HG03139 (cell line): ENCODE results near the gene CNGA4.

Experiments
- ATAC-seq: cut with Tn5 transposase; IDR thresholded peaks from one replicate; pipeline ENCODE4 v1.9.1; 2021; ENCODE audit not compliant: unreplicated experiment

The CNGA4 gene, protein sequence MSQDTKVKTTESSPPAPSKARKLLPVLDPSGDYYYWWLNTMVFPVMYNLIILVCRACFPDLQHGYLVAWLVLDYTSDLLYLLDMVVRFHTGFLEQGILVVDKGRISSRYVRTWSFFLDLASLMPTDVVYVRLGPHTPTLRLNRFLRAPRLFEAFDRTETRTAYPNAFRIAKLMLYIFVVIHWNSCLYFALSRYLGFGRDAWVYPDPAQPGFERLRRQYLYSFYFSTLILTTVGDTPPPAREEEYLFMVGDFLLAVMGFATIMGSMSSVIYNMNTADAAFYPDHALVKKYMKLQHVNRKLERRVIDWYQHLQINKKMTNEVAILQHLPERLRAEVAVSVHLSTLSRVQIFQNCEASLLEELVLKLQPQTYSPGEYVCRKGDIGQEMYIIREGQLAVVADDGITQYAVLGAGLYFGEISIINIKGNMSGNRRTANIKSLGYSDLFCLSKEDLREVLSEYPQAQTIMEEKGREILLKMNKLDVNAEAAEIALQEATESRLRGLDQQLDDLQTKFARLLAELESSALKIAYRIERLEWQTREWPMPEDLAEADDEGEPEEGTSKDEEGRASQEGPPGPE

DNA sequence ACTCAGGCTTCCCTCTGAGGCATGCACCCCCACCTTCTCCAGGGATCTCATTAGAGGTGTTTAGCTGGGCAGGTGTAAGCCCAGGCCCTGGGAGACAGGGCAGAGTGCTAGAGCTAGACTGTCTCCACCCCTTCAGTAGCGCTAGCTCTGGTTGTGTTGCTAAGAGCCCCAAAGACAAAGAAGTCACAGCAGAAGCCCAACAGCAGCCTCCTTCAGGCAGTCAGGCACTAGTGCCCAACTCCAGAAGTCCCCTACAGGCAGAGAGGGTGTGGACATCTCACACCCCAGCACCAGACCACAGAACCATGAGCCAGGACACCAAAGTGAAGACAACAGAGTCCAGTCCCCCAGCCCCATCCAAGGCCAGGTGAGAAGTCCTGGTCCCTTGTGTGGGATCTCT, at the start of gene CNGA4:
CNGA4 (plus strand) TSS at position 188 of the 400 bp plus-strand sequence; CDS start at position 306, 118 bp downstream.
- ATAC-seq = no peak

DNA sequence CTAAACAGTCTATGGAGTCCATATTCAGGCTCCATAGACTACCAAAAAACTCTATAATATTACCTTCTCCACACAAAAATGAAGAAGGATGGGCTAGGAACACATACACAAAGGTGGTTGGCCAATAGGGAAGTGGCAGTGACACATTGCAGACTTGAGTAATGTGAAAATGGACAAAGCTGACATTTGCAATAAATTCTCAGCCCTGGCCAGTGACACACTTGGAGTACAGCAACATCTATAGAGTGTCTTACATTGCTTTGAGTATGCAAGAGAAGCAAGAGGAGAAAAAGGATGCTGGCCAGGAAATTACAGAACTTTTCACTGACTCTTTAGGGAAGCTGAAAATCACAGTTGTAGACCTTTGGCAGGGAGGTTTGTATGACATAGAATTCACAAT, 47.1 kb upstream of the CNGA4 start:
- no peak for ATAC-seq

DNA sequence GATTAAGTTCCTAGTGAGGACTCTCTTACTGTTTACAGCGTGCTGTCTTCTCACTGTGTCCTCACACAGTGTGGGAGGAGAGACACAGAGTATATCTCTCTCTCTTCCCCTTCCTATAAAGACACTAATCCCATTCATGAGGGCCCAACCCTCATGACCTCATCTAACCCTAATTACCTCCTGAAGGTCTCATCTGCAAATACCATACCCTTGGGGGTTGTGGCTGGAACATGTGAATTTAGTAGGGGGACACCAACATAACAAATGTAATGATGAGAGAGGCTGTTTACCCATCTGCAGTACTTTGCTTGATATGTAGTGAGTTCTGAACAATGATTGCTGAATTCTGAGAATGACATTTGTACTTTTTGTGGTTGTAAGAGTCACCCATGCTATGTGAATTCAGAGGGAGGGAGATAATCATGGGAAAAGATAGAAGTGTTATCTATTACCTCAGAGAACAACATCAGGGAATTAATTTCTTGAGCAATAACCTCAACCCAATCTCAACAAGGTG, 44.8 kb upstream of the CNGA4 start:
- ATAC-seq = no peak

DNA sequence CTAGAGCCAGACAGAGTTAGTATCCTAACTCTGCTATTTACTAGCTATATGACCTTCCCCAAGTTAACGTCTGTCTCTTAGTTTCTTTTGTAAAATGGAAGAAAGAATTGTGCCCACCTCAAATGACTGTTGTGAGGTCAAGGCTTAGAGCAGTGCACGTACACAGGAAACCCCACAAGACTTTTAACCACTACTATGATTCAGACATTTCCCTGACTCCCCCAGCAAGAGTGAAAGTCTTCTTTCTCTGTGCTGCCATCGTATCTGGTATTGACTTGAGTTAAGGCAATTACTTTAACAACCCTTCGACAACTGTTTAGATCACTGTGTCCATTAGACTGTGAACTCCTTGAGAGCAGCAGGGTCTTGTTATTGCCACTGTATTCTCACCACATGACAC, 42.5 kb upstream of the CNGA4 start:
- no peak for ATAC-seq

DNA sequence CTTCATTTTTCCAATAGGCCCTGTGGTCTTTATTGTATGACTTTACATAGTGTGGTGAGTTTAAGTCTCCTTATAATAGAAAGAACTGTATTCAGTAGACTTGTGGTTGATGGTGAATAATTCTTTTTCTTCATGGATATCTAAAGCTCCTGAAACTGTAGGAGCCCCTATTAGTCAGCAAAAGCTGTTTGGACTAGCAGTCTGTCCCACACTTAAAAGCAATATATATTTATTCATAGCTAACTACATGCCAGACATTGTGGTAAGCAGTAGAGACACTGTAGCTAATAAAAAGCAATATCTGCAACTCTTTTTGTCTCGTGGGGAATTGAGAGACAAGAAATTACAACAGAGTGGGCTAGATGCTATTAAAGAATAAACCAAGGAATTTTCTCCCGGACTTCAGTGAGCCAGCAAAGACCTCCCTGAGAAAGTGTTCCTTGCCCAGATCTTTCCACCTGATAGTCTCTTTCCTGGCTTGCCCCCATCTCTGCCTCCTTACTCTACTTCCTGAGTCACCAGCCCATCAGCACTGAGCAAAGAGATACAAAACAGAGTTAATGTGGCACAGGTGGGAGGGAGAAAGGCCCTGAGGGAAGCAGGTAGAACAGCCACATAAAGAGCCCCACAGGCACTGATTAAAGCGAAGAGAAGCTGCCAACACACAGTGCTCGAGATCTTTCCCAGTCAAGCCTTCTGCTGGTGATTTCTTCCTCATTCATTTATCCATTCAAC, 41.3 kb upstream of the CNGA4 start:
- ATAC-seq = no peak

DNA sequence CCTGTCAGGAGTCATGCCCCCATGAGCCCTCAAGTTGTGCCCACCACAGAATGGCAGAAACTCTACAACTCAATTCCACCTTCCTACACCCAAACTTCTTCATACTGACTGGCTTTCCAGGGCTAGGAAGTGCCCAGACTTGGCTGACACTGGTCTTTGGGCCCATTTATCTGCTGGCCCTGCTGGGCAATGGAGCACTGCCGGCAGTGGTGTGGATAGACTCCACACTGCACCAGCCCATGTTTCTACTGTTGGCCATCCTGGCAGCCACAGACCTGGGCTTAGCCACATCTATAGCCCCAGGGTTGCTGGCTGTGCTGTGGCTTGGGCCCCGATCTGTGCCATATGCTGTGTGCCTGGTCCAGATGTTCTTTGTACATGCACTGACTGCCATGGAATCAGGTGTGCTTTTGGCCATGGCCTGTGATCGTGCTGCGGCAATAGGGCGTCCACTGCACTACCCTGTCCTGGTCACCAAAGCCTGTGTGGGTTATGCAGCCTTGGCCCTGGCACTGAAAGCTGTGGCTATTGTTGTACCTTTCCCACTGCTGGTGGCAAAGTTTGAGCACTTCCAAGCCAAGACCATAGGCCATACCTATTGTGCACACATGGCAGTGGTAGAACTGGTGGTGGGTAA, 39.6 kb upstream of the CNGA4 start, which contains the start of gene OR52W1:
OR52W1 (plus strand) TSS at position 51 of the 637 bp plus-strand sequence; CDS start at position 51, 0 bp downstream.
- ATAC-seq = no peak

DNA sequence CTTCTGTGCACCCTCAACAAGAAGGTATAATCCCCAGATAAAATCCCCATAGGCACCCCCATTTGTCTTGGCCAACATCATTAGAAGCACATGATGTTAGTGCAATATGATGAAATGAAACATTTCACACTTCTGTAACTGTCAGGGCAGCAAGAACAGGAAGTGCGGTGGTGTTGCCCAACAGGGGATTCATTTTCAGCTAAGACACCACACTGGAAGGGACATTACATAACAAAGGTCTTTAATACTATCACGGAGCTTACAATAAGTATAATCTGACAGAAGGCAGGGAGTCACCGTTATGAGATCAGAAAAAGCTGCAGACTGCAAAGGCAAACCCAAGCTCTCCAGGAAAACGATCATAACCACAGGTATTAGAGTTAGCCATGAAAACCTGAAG, 37.9 kb upstream of the CNGA4 start:
- ATAC-seq = no peak

DNA sequence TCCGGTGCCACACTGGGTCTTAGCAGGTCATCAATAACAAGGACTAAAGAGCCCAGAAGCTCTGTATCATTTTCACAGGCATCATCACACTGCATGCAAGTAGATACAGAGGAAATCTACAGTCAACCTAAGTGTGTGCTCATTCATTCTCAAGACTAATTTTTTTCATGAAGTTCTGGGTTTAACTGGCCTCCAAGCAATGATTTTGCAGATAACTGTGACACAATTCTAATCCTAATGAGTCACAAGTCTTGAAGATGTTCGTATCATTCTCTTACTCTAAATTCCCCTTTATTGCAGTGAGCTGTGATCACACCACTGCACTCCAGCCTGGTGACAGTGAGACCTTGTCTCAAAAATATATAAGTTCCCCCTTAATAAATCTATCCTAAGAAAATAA, 37.4 kb upstream of the CNGA4 start:
- ATAC-seq = no peak

DNA sequence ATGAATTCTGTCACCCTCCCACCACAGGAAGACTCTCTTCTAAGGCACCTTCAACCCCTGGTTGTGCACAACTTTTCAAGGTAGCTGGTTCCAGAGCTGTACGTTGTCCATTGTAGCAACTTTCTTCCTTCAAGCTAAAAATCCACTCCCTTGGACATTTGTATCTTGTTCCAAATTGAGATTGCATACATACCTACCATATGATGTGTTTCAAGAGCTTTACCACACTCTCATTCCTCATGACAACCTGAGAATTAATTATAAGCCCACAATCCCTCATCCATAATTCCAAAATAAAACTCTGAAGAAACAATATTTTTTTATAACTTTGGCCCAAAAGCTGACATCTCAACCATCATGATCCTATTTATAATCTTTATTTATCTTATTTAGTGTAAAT, 36.8 kb upstream of the CNGA4 start:
- no peak for ATAC-seq

DNA sequence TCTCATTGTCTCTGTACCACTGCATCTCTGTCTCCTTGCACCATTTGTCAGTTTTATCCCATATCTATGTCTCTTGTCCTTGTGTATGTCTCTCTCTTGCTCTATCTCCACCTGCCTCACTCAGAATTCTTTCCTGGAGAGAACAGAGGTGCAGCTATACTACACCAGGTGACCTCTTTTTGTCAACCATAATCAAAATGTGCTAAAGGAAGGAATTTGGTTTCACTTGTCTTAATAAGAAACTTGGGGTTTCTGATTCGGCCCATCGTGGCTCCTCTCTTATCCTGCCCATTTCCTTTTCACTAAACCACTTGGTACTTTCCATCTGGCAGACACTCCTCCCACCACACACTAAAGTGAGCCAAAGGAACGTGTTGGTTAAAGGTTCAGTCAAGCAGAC, 35.6 kb upstream of the CNGA4 start:
- peak; percentile 67 for ATAC-seq

DNA sequence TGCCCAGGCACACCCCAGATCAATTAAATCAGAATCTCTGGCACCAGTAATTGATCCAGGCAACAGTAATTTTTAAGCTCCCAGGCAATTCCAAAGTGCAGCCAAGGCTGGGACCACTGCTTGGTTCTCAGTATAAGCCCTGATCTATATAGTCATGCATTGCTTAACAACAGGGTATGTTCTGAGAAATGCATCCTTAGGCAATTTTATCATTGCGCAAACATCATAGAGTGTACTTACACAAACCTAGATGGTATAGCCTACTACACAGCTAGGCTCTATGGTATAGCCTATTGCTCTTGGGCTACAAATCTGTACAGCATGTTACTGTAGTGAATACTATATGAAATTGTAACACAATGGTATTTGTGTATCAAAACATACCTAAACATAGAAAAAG, 34.2 kb upstream of the CNGA4 start:
- no peak for ATAC-seq

DNA sequence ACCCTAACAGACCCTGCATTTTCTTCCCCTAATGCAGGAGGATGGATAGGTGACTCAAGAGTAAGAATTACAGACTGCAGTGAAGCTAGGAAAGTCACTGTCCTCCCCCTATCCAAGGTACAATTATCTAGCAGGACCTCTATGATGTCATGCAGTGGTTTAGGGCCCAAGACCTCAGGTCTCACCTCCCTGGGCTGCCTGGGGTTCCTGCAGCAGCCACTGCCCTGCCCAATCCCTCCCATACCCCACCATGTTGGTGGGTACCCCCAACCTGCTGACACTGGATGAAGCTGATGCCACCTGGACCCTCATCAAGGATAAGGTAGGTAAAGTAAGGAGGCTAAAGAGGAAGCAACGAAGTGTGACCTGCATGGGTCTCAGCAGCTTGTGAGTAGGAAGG, 33.5 kb upstream of the CNGA4 start, which contains the start of gene C11orf42:
C11orf42 (plus strand) TSS at position 192 of the 400 bp plus-strand sequence; CDS start at position 251, 59 bp downstream.
- no peak for ATAC-seq

DNA sequence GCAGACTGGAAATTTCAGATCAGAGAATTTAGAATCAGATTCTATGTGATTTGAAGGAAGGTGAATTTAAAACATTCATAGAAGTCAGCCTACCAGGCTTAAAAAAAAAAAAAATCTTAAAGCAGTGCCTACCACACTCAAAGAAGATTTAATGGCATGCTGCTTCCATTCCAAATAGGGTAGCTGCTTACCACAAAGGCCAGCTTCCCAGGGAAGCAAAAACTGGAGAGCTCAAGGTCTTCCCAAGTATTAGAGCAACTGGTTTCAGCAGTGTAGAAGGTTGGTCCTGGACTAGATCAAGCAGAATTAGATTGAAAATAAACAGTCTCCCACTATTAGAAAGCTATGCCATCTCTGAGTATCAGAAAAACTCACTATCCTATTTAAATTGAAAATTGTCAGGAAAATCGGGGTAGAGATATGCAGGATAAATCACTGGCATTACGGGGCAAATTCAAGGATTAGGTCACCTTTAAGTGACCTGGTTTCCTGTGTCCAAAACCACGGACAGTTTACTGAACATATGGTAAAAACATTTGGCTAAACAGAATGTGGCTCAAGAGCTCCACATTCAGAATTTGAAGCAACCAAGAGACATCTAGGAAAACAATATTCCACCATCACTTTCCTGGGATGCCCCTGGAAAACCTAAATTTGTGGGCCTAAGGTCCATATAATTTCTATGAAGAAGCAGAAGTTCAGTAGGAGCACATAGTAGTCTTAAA, 32.3 kb upstream of the CNGA4 start:
- no peak for ATAC-seq

DNA sequence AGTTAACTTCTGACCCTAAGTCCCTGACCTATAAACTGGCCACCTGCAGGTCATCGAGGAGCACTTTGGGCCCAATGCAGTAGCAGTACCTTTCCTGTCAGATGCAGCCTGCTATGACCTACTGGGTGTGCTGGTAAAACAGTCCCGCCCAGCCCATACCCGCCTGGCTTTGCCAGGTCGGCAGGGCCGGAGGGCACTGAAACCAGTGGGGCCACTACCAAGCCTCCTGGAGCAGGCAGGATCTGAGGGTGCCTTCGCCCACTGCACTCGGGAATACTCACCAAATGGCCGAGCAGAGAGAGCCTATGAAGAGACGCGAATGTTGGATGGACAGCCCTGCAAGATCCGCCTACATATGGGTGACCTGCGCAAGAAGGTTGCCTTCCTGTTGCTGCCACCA, 29.1 kb upstream of the CNGA4 start:
- ATAC-seq = no peak

DNA sequence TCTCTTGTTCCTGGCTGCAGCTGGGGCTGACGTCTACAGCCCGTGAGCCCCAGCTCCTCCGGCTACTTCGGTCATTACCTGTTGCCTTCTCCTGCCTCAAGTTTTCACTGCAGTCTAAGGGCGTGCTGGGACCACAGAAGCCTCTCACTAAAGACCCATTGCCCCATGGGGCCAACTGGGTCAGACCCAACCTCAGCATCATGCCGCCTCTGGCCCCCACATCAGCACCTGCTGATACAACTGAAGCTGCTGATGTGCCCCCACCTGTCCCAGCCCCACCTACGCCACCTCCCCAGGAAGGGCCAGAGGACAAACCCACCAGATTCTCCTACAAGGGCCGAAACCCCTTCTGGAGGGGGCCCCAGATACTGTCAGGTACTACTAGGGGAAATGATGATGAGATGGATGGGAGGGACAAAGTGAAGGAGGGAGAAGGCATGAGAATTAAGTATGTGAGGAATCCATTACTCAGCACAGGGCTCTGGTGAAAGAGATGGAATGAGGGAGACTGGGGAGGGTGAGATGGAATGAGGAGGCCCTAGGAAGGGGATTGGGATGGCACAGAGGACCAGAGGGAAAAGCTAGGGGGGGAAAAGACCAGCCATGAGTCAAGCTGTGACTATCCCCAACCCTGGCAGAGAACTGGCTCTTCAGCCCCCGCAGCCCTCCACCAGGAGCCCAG, 28.5 kb upstream of the CNGA4 start:
- ATAC-seq = no peak

DNA sequence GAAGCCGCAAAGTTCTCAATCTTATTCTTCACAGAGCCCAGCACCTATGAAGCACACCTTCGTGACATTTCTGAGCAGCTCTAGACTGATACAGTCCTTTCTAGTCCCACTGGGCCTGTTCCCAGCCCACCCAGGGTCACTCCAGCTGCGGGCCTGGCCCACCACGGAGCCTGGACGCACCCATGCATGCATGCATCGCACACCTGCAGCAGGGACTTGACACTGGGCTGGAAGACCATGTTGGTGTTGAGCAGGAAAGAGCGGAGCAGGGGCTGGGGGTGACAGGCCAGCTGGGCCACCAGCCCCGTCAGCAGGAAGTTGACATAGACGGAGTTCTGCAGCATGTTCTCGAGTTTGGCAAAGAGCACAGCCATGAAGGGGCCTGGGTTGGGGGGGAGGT, 24.4 kb upstream of the CNGA4 start:
- ATAC-seq = no peak

DNA sequence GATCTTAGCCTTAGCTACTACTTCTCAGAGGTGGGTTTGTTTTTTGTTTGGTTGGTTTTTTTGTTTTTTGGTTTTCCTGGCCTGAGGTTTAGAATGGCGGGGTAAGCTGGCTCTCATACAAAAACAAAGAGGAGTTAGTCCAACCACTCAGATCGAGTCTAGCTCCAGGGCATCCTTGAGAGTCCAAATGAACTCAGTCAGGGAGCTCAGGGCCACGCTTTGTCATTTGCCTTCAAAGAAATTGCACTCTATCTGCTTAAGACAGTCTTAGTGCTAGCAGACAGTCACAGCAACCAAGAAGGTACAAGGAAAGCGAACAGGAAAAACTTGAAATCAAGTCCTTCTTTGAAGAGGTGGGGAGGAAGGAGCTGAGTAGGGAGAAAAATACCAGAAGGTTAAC, 22.4 kb upstream of the CNGA4 start:
- ATAC-seq = no peak

DNA sequence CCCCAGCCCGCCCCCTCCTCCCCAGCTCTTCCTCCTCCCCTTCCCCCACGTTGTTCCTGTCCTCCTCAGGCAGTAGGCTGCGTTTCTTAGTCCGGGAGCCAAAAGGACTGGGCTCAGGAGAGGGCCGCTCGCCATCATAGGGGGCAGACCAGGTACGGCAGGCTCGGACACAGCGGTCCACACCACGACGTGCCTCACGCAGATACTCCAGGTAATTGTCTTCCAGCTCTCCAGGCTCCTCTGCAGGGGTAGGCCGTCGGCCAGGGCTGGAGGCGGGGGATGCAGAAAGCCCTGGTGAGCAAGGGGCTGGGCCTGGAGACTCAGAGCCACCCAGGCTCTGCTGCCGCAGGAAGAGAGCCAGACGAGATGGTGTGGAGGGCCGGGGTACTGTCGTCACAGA, 21.2 kb upstream of the CNGA4 start:
- no peak for ATAC-seq

DNA sequence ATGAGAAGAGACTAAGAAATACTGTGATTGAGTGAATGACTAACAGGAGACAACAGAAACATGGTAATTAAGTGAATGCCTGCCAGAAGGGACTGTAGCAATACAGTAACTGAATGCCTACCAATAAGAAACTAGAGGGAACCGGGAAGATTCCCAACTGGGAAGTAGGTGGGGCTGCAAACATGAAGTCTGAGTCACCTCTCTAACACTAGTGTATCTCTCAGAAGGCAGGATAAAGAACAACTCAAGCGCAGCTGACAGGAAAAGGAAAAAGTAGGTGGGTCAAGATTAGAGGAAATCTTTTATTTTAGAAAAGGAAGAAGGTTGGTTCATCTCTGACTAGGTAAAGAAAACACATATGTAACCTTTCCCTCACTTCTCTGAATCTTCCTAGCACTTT, 19.5 kb upstream of the CNGA4 start:
- ATAC-seq = no peak

DNA sequence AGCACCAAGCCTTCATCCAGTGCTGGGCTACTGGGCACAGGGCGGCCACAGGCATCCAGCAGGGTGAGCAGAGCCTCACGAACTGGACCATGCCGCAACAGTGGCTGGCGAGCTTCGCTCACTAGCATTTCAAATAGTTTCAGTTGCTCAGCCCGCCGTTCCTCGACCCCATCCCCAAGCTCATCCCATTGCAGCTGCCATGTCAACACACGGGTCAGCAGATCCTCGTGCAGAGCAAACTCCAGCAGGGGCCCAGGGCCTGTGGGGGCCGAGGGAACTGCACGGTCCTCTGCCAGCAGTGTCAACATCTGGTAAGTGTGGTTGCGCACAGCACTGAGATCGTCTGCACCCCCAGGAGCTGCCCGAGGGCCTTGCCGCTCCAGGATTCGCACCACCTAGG, 15.0 kb upstream of the CNGA4 start:
- ATAC-seq = no peak
